Measurements from ENCODE around the gene DMRT2.

Gene DMRT2

DNA sequence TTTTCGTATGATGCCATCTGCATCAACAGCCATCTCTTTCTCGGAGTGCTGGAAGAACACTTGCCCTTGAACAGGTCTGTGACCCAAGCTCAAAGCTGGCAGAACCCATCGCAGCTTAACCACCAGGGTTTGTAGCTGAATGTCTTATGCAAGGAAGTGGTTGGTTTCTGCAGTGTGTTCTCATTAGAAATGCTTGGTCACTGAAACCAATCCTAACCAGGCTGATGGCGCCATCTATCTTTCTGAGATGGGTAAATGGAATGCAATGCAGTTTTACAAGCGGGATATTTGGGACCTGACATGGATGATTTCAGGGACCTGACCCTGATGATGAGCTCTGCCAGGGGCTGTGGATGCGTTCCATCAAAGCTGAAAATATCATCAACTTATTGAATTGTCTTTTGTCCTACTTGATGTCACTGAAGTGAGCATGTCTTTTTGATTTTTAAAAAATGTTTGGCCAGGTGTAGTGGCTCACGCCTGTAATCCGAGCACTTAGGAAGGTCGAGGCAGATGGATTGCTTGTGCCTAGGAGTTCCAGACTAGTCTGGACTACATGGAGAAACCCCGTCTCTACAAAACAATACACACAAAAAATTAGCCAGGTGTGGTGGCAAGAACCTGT is 45.0 kb upstream of the DMRT2 start:
- no peak for TF ChIP-seq EZH2phosphoT487 (IDR thresholded peaks at IDR 0.05; ENCODE audit: borderline replicate concordance, low read length)
- TF ChIP-seq, protein P1, sequence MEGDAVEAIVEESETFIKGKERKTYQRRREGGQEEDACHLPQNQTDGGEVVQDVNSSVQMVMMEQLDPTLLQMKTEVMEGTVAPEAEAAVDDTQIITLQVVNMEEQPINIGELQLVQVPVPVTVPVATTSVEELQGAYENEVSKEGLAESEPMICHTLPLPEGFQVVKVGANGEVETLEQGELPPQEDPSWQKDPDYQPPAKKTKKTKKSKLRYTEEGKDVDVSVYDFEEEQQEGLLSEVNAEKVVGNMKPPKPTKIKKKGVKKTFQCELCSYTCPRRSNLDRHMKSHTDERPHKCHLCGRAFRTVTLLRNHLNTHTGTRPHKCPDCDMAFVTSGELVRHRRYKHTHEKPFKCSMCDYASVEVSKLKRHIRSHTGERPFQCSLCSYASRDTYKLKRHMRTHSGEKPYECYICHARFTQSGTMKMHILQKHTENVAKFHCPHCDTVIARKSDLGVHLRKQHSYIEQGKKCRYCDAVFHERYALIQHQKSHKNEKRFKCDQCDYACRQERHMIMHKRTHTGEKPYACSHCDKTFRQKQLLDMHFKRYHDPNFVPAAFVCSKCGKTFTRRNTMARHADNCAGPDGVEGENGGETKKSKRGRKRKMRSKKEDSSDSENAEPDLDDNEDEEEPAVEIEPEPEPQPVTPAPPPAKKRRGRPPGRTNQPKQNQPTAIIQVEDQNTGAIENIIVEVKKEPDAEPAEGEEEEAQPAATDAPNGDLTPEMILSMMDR (IDR thresholded peaks at IDR 0.05; ENCODE audit: low read depth, low read length, poor library complexity, severe bottlenecking) = peak; percentile 58
- no peaks in the 10 kb centered on the region for H3F3A ChIP-seq (ENCODE audit: control insufficient read depth, insufficient read depth)
- H3K27me3 ChIP-seq (ENCODE audit: control insufficient read depth, low read length) = no peaks in the 10 kb centered on the region
- peaks cover 4% of the 10 kb centered on the region; the same call in 1 of the 2 replicates for H3K9me3 ChIP-seq (ENCODE audit: control insufficient read depth, insufficient read depth, low read length)
- no peaks in the 10 kb centered on the region for H3K79me2 ChIP-seq (ENCODE audit: control insufficient read depth, low read length)
- H3K4me3 ChIP-seq (ENCODE audit: low read length) = peak overlapping the region; percentile 19; the same call in 1 of the 2 replicates
- H3K4me2 ChIP-seq (ENCODE audit: low read length) = peak overlapping the region; percentile 39
- no peaks in the 10 kb centered on the region for H4K20me1 ChIP-seq (ENCODE audit: control insufficient read depth, insufficient read depth, low read depth, low read length)
- H3K9me2 ChIP-seq (replicated peaks; ENCODE audit: control insufficient read depth, low read length) = no peaks in the 10 kb centered on the region
- no peak overlapping the region for H3K27ac ChIP-seq (ENCODE audit: low read depth, low read length)
- H3K36me3 ChIP-seq (ENCODE audit: control insufficient read depth, low read length) = no peaks in the 10 kb centered on the region
- peaks cover 7% of the 10 kb centered on the region for H3K4me1 ChIP-seq (ENCODE audit: control insufficient read depth, low read length)

DNA sequence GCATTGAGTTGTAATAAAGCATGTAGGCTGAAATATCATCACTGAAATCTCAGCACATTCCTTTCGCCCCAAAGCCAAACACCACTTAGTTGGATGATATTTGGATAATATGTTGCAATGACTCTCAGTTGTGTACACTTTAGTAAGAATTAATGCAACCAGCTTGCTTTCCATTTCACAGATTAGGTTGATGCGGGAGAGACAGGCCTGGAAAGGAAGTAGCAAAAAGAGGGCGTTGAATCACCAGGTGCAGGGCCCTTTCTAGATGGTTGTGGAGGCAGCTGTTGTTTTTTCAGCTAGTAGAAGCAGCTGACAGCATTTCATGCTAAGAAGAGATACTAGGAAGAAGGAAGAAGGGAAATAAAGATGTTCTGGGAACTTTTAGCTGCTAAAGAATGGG is 42.8 kb upstream of the DMRT2 start:
- Histone ChIP-seq H3K4me2 (ENCODE audit: low read length) (no peak overlapping the region), H3K27ac (ENCODE audit: low read depth, low read length) (no peak overlapping the region), H3K4me3 (ENCODE audit: low read length) (no peak overlapping the region), H3K79me2 (ENCODE audit: control insufficient read depth, low read length) (no peaks in the 10 kb centered on the region), H3K9me2 (replicated peaks; ENCODE audit: control insufficient read depth, low read length) (no peaks in the 10 kb centered on the region), H3K4me1 (ENCODE audit: control insufficient read depth, low read length) (peaks cover 7% of the 10 kb centered on the region), H4K20me1 (ENCODE audit: control insufficient read depth, insufficient read depth, low read depth, low read length) (no peaks in the 10 kb centered on the region), H3F3A (ENCODE audit: control insufficient read depth, insufficient read depth) (no peaks in the 10 kb centered on the region), H3K9me3 (ENCODE audit: control insufficient read depth, insufficient read depth, low read length) (no peaks in the 10 kb centered on the region), H3K27me3 (ENCODE audit: control insufficient read depth, low read length) (no peaks in the 10 kb centered on the region), H3K36me3 (ENCODE audit: control insufficient read depth, low read length) (no peaks in the 10 kb centered on the region)
- TF ChIP-seq, protein P1 (IDR thresholded peaks at IDR 0.05; ENCODE audit: low read depth, low read length, poor library complexity, severe bottlenecking) = no peak
- TF ChIP-seq EZH2phosphoT487 (IDR thresholded peaks at IDR 0.05; ENCODE audit: borderline replicate concordance, low read length) = no peak

DNA sequence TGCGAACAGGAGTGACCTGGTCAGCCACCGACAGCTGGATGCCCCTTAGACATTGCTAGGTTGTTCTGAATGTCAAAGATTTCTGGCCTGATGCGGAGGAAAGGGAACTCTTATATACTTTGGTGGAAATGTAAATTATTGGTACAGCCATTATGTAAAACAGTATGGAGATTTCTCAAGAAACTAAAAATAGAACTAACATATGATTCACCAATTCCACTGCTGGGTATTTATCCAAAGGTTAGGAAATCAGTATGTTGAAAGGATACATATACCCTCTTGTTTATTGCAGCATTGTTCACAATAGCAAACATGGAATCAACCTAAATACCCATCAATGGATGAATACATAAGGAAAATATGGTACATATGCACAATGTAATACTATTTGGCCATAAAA is 41.9 kb upstream of the DMRT2 start:
- H4K20me1 ChIP-seq (ENCODE audit: control insufficient read depth, insufficient read depth, low read depth, low read length) = no peaks in the 10 kb centered on the region
- H3K27me3 ChIP-seq (ENCODE audit: control insufficient read depth, low read length) = no peaks in the 10 kb centered on the region
- H3K9me2 ChIP-seq (replicated peaks; ENCODE audit: control insufficient read depth, low read length) = no peaks in the 10 kb centered on the region
- H3K4me2 ChIP-seq (ENCODE audit: low read length) = no peak overlapping the region
- H3F3A ChIP-seq (ENCODE audit: control insufficient read depth, insufficient read depth) = no peaks in the 10 kb centered on the region
- no peak overlapping the region for H3K4me3 ChIP-seq (ENCODE audit: low read length)
- no peak overlapping the region for H3K27ac ChIP-seq (ENCODE audit: low read depth, low read length)
- H3K36me3 ChIP-seq (ENCODE audit: control insufficient read depth, low read length) = no peaks in the 10 kb centered on the region
- H3K9me3 ChIP-seq (ENCODE audit: control insufficient read depth, insufficient read depth, low read length) = no peaks in the 10 kb centered on the region
- H3K4me1 ChIP-seq (ENCODE audit: control insufficient read depth, low read length) = peaks cover 7% of the 10 kb centered on the region
- no peaks in the 10 kb centered on the region for H3K79me2 ChIP-seq (ENCODE audit: control insufficient read depth, low read length)
- TF ChIP-seq, protein P1 (IDR thresholded peaks at IDR 0.05; ENCODE audit: low read depth, low read length, poor library complexity, severe bottlenecking) = no peak
- no peak for TF ChIP-seq EZH2phosphoT487 (IDR thresholded peaks at IDR 0.05; ENCODE audit: borderline replicate concordance, low read length)

All from DOHH2 (cell line).